WERI-Rb-1 (cell line): ENCODE results near the gene ITGB4.

ENCODE experiments used
- DNase-seq: peaks from one replicate; pipeline ENCODE4 v3.0.0-alpha.2; 2020
- H3K27ac ChIP-seq: fragments of 250-450 bp; sonication (Bioruptor Pico); 2 replicates; pipeline ENCODE4 v1.5.1; 2020; ENCODE audit warnings: mild to moderate bottlenecking, moderate library complexity
- H3K27me3 ChIP-seq: fragments of 250-450 bp; sonication (Bioruptor Pico); 2 replicates; pipeline ENCODE4 v1.5.1; 2021; ENCODE audit warnings: mild to moderate bottlenecking, low read depth, moderate library complexity; ENCODE audit not compliant: insufficient read depth, severe bottlenecking
- H3K36me3 ChIP-seq: fragments of 250-450 bp; sonication (Bioruptor Pico); 2 replicates; pipeline ENCODE4 v1.5.1; 2020; ENCODE audit warnings: mild to moderate bottlenecking, moderate library complexity
- H3K4me3 ChIP-seq: 2 replicates; pipeline ENCODE4 v1.5.1; 2011; ENCODE audit warnings: low read depth, mild to moderate bottlenecking, control low read depth, low read length
- H3K9me3 ChIP-seq: fragments of 250-450 bp; sonication (Bioruptor Pico); 2 replicates; pipeline ENCODE4 v1.5.1; 2021; ENCODE audit warnings: mild to moderate bottlenecking, moderate library complexity; ENCODE audit not compliant: severe bottlenecking
- TF ChIP-seq, protein P1 (sequence below): IDR thresholded peaks from 2 replicates; pipeline ENCODE4 v1.5.1; 2011; ENCODE audit warnings: low read depth, mild to moderate bottlenecking, control low read depth, inconsistent platforms, low read length

Gene ITGB4

DNA sequence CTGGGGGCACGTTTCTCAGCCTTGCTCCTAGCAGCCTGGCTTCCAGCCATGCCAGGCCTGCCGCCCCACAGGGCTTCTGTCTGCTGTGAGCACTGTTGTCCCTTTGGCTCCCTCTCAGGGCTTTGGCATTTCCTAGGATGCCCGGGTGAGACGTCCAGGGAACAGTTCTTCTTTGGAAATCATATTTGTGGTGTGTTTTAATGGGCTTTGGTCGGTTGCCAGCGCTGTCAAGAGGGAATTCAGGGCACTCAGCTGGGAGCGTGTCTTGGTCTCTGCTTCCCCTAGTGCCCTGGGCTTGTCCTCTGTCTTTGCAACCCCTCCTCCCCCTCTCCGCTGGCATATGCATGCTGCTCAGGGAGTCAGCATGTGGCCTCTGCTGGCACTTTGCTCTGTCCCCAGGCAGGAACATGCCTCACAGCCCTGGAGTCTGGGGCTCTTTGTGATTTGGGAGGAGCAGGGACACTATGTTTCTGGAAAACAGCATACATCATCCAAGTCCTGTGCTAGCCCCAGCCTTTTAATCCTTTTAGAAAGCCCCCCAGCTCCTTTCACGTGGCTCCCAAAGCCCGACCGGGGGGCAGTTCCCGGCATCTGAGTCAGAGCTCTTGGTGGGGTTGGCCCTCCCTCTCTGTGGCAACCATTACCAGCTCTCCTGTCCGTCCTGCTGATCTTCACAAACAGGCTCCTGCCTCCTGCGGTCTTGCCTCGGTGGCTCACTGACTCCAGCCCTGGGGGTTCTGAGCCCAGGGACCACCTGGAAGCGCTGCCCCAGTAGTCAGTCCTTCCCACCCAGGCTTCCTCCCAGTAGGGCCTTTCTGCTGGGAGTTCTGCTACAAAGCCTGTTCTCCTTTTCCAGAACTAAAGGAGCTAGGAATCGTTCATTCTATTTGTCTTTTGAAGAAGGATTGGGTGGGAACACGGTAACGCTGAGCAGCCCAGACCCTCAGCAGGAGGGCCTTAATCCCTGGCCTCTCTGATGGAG is 27.5 kb upstream of the ITGB4 start:
- TF ChIP-seq, protein P1, sequence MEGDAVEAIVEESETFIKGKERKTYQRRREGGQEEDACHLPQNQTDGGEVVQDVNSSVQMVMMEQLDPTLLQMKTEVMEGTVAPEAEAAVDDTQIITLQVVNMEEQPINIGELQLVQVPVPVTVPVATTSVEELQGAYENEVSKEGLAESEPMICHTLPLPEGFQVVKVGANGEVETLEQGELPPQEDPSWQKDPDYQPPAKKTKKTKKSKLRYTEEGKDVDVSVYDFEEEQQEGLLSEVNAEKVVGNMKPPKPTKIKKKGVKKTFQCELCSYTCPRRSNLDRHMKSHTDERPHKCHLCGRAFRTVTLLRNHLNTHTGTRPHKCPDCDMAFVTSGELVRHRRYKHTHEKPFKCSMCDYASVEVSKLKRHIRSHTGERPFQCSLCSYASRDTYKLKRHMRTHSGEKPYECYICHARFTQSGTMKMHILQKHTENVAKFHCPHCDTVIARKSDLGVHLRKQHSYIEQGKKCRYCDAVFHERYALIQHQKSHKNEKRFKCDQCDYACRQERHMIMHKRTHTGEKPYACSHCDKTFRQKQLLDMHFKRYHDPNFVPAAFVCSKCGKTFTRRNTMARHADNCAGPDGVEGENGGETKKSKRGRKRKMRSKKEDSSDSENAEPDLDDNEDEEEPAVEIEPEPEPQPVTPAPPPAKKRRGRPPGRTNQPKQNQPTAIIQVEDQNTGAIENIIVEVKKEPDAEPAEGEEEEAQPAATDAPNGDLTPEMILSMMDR: no peak
- Histone ChIP-seq H3K27me3 (no peaks in the 10 kb centered on the region), H3K36me3 (peaks cover 66% of the 10 kb centered on the region), H3K9me3 (no peaks in the 10 kb centered on the region), H3K27ac (peak overlapping the region; percentile 67), H3K4me3 (peak overlapping the region; percentile 7; the same call in 1 of the 2 replicates)
- peak; percentile 67 for DNase-seq

DNA sequence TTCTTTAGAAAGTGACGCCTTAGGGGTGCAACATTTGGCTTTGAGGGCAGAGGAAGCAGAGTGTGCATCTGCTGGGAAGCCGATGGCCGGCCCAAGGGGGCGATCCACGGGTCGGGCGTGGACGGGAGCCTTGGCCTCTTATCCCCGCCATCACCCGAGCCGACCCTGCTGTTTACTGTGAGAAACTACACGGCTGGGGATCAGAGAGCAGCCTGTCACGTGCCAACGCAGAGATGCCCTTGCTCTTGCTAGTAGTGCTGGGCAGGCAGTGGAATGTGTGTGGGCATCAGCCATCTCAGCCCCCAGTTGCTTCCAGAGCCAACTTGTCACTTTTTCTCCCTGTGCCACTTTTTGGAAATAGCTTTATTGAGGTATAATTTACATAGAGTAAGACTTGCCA is 26.7 kb upstream of the ITGB4 start:
- H3K9me3 ChIP-seq: no peaks in the 10 kb centered on the region
- peak overlapping the region; percentile 7; the same call in 1 of the 2 replicates for H3K4me3 ChIP-seq
- H3K27ac ChIP-seq: peak overlapping the region; percentile 67
- TF ChIP-seq, protein P1: 0 out of 2 replicates have a peak, but pooled peaks have one; percentile 19
- peaks cover 64% of the 10 kb centered on the region for H3K36me3 ChIP-seq
- DNase-seq: peak; percentile 80
- no peaks in the 10 kb centered on the region for H3K27me3 ChIP-seq

DNA sequence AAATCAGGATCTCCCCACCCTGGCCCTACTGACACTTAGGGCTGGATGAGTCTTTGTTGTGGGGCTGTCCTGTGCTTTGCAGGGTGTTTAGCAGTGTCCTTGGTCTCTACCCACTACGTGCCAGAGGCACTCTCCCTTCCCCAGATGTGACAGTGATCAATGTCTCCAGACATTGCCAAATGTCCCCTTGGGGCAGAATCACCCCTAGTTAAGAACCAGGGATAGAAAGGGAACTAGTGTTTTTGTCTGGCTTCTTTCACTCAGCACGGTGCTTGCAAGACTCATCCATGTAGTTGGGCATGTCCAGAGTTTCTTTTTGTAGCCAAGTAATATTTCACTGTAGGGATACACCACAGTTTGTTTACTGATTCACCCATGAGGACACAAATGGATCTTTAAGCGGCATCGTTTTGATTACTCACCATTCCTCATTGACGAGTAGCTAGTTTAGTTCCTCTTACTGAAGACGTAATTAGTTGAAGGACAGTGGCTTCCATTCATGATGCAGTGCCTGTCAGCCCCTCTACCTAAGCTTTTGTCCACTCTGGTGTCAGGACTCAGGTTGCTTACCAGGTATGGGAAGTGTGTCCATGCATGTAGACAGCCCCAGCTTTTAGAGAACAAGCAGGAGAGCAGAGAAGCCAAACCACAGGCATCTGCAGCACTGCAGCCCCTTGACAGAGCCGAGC is 26.0 kb upstream of the ITGB4 start:
- Histone ChIP-seq H3K9me3 (no peaks in the 10 kb centered on the region), H3K27me3 (no peaks in the 10 kb centered on the region), H3K36me3 (peaks cover 64% of the 10 kb centered on the region), H3K4me3 (no peak overlapping the region), H3K27ac (no peak overlapping the region)
- TF ChIP-seq, protein P1: no peak
- DNase-seq: no peak

DNA sequence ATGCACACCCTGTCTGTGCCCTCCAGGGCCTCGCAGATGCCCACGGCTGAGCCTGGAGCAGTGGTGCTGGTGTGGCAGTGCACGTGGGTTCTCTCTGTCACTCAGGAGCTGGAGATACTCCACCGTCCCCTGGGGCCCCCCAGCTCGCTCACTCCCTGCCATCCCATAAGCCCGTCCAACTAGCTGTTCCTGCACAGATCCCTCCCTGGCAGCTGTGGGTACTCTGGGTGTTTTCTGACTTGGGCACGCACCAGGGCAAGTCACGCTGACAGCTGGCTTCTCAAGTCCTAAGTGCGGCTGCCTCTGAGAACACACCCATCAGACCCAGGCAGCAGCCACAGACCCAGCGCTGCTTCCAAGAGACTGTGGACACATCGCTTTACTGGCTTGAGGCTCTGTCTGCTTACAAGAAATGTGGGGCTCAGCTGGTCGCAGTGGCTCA is 25.4 kb upstream of the ITGB4 start:
- DNase-seq: no peak
- no peaks in the 10 kb centered on the region for H3K27me3 ChIP-seq
- no peak overlapping the region for H3K27ac ChIP-seq
- TF ChIP-seq, protein P1: no peak
- no peak overlapping the region for H3K4me3 ChIP-seq
- peaks cover 64% of the 10 kb centered on the region for H3K36me3 ChIP-seq
- H3K9me3 ChIP-seq: no peaks in the 10 kb centered on the region

DNA sequence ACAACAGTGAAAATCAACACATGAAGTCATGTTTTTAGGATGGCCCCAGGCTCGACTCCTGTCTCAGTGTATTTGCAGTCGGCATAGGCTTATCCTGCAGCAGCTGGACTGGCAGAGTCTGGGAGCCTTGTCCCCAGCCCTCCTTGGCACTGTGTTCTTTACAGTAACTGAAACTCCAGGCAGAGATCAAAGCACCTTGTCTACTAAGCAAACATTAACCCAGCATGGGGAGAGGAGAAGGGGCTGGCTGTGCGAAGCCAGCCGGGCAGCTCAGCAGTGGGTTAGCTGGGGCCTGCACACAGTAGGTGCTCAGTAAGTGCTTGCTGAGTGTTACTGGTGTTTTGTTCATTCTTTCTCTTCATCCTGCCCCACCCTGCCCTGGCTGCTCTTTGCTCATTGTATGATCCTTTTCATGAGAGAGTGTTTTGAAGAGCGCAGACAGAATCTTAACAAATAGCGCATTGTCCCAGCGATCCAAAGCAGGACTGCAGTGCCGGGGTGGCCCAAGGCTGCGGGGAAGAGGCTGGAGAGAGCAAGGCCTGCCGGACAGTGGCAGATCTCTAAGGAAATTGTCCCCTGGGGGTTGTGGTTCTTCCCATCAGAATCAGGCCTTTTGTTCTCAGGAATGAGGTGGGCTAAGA is 23.5 kb upstream of the ITGB4 start:
- Histone ChIP-seq H3K36me3 (peaks cover 72% of the 10 kb centered on the region), H3K4me3 (no peak overlapping the region), H3K27ac (no peak overlapping the region), H3K9me3 (no peaks in the 10 kb centered on the region), H3K27me3 (no peaks in the 10 kb centered on the region)
- DNase-seq: no peak
- TF ChIP-seq, protein P1: no peak
